HepG2 (cell line): Measurements from ENCODE around the gene CPPED1. TPM values are rescaled to one million over a fixed set of nuclear protein-coding genes. Genes with fewer than 3 reads are reported as not detected.

ENCODE experiments used
- ETS1 ChIP-seq: sonication (generic); formaldehyde crosslinking; IDR thresholded peaks from 2 replicates; pipeline ENCODE4 v1.4.0; 2020; ENCODE audit warnings: missing genetic modification reagents
- FOXA3 ChIP-seq: IDR thresholded peaks from 2 replicates; pipeline ENCODE4 v1.6.1; 2016; ENCODE audit warnings: missing genetic modification reagents, missing compliant biosample characterization
- KAT7 ChIP-seq: IDR thresholded peaks from 2 replicates; pipeline ENCODE4 v1.6.1; 2018; ENCODE audit warnings: borderline replicate concordance, missing compliant biosample characterization
- MED8 ChIP-seq: sonication (generic); formaldehyde crosslinking; IDR thresholded peaks from 2 replicates; pipeline ENCODE4 v1.8.1; 2023; ENCODE audit warnings: mild to moderate bottlenecking, missing genetic modification reagents; ENCODE audit not compliant: insufficient replicate concordance
- NFKBIZ ChIP-seq: IDR thresholded peaks from 2 replicates; pipeline ENCODE4 v1.6.1; 2018; ENCODE audit warnings: missing genetic modification reagents, missing compliant biosample characterization
- NONO ChIP-seq, 2 experiments: fragments of 450-650 bp in 1 of 2; sonication (generic) in 1 of 2; formaldehyde crosslinking in 1 of 2; IDR thresholded peaks in 1 of 2; conservative IDR thresholded peaks in 1 of 2; 2 replicates each; pipeline versions ENCODE4 v1.6.1 to v1.8.0; 2017 to 2022; ENCODE audit warnings: mild to moderate bottlenecking in 1 of 2, missing genetic modification reagents in 1 of 2, moderate library complexity in 1 of 2
- TAF1 ChIP-seq: sonication (generic); formaldehyde crosslinking; IDR thresholded peaks from 2 replicates; pipeline ENCODE4 v1.4.0; 2020; ENCODE audit warnings: missing genetic modification reagents
- TERF1 ChIP-seq: sonication (generic); formaldehyde crosslinking; IDR thresholded peaks from 2 replicates; pipeline ENCODE4 v1.8.0; 2022; ENCODE audit warnings: mild to moderate bottlenecking, missing genetic modification reagents, moderate library complexity
- ZNF407 ChIP-seq: sonication (generic); formaldehyde crosslinking; IDR thresholded peaks from one replicate; pipeline ENCODE4 v1.5.1; 2020; ENCODE audit warnings: mild to moderate bottlenecking, missing genetic modification reagents; ENCODE audit errors: not compliant biosample characterization
- ZNF446 ChIP-seq: sonication (generic); formaldehyde crosslinking; IDR thresholded peaks from 2 replicates; pipeline ENCODE4 v1.5.0; 2020; ENCODE audit warnings: mild to moderate bottlenecking, missing genetic modification reagents
- ZNF460 ChIP-seq: sonication (generic); formaldehyde crosslinking; IDR thresholded peaks from 2 replicates; pipeline ENCODE4 v1.5.1; 2020; ENCODE audit warnings: missing genetic modification reagents, mild to moderate bottlenecking, borderline replicate concordance
- ZSCAN25 ChIP-seq: sonication (generic); formaldehyde crosslinking; IDR thresholded peaks from 2 replicates; pipeline ENCODE4 v1.8.0; 2022; ENCODE audit warnings: mild to moderate bottlenecking, missing genetic modification reagents
- polyA plus RNA-seq, 8 experiments: library from polyadenylated mRNA; depleted of rRNA in 3 of 8; stranded (reverse) in 7 of 8; unstranded in 1 of 8; fragments of >200 nt; fragmentation: Illumina TruSeq in 4 of 8; extraction: Trizol in 4 of 8; gene quantifications; 2 replicates each; pipeline versions ENCODE4 v1.2.1 to v1.2.3, GENCODE V29; 2011 to 2016; ENCODE audit warnings: low read depth in 4 of 8, missing spikeins in 1 of 8, mixed read lengths in 1 of 8; ENCODE audit not compliant: insufficient read depth in 1 of 8
- total RNA-seq, 5 experiments: library from RNA; depleted of rRNA; stranded (reverse); fragments of >200 nt; fragmentation: Illumina TruSeq; extraction: Trizol; gene quantifications; 2 replicates each; pipeline ENCODE4 v1.2.3, GENCODE V29; 2016; ENCODE audit warnings: low read depth in 1 of 5
- TF ChIP-seq, protein P1 (sequence below): sonication (generic); formaldehyde crosslinking; IDR thresholded peaks from 2 replicates; pipeline ENCODE4 v1.9.0; 2022; ENCODE audit warnings: missing genetic modification reagents, mild to moderate bottlenecking, borderline replicate concordance
- TF ChIP-seq, protein P2 (sequence below): IDR thresholded peaks from 2 replicates; pipeline ENCODE4 v1.6.1; 2016

The CPPED1 gene
- total and polyA plus RNA-seq, 2 of the 13 experiments (the other 11 are each of a cell fraction or from before 2014, with no cell fraction given) = 66.6 to 71.3 TPM

- TF ChIP-seq ZNF407 (CRISPR knock-in tag) (no peak), TERF1 (CRISPR knock-in tag) (no peak), ETS1 (CRISPR knock-in tag) (no peak), KAT7 (CRISPR knock-in tag) (peak; percentile 57; the same call in 1 of the 2 replicates), FOXA3 (CRISPR knock-in tag) (peak; percentile 98), NFKBIZ (peak; percentile 64; the same call in 1 of the 2 replicates), ZNF446 (CRISPR knock-in tag) (no peak), NONO (IDR thresholded peaks at IDR 0.05) (no peak), NONO (CRISPR knock-in tag; conservative IDR thresholded peaks at IDR 0.05) (no peak; the same call in 1 of the 2 replicates), ZNF460 (CRISPR knock-in tag) (no peak), MED8 (CRISPR knock-in tag) (no peak), TAF1 (CRISPR knock-in tag) (peak; percentile 44; the same call in 1 of the 2 replicates), ZSCAN25 (CRISPR knock-in tag) (no peak)
- TF ChIP-seq, protein P1, sequence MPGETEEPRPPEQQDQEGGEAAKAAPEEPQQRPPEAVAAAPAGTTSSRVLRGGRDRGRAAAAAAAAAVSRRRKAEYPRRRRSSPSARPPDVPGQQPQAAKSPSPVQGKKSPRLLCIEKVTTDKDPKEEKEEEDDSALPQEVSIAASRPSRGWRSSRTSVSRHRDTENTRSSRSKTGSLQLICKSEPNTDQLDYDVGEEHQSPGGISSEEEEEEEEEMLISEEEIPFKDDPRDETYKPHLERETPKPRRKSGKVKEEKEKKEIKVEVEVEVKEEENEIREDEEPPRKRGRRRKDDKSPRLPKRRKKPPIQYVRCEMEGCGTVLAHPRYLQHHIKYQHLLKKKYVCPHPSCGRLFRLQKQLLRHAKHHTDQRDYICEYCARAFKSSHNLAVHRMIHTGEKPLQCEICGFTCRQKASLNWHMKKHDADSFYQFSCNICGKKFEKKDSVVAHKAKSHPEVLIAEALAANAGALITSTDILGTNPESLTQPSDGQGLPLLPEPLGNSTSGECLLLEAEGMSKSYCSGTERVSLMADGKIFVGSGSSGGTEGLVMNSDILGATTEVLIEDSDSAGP (CRISPR knock-in tag) = no peak
- TF ChIP-seq, protein P2, sequence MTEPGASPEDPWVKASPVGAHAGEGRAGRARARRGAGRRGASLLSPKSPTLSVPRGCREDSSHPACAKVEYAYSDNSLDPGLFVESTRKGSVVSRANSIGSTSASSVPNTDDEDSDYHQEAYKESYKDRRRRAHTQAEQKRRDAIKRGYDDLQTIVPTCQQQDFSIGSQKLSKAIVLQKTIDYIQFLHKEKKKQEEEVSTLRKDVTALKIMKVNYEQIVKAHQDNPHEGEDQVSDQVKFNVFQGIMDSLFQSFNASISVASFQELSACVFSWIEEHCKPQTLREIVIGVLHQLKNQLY (CRISPR knock-in tag) = 0 out of 2 replicates have a peak, but pooled peaks have one; percentile 71
Observed at GRCh38 chr16:12612598-12613101, 191.0 kb downstream of the CPPED1 start (continued).
